Measurements from ENCODE around the gene BST2.
A peak's percentile ranks its signal among the peaks of the same experiment; 100 is the strongest.
"Not testable (repeated sequence)": the region's sequence is repeated elsewhere in the genome, so short reads cannot be mapped to it uniquely, and the experiment has no call there.

BST2 gene

DNA sequence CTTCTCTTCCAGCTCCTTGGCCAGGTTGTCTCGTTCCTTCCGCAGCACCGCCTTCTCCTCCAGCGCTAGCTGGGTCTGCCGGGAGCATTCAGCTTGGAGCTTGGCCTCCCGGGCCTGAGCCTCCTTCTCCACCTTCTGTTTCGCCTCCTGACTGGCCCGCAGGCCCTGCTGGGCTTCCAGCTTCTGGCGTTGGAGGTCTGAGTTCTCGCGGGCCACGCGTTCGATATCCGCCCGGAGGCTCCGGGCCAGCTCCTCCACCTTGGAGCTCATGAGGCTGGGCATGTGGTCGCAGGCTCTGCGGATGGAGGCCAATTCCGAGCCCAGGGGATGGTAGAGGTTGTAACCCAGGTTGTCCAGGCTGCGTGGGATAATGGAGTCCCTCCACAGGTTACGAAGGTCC lies 40.1 kb downstream of the BST2 start:
- Histone ChIP-seq H3K9me3 (ENCODE audit: control insufficient read depth, insufficient read depth, low read depth, low read length) (no peaks in the 10 kb centered on the region), H3K4me1 (ENCODE audit: control insufficient read depth, insufficient read depth, low read length) (no peaks in the 10 kb centered on the region), H3K36me3 (ENCODE audit: control insufficient read depth in 2 of 2, insufficient read depth in 1 of 2, low read length in 2 of 2) (no peaks in the 10 kb centered on the region), H3K27ac (ENCODE audit: extremely low read depth, low read depth, low read length) (no peak overlapping the region), H3K4me3 (ENCODE audit: low read depth, low read length) (no peak overlapping the region)
- ChIA-PET POLR2A (no interaction called here), CTCF (interaction anchor here (0.9 kb wide), 1 partner anchor 21 kb away, joined by 4 read pairs; no protein-coding TSS in a partner anchor)
- TF ChIP-seq GLIS1 (tag by site-specific recombination; IDR thresholded peaks at IDR 0.05) (no peak), ZNF768 (tag by site-specific recombination; IDR thresholded peaks at IDR 0.05) (no peak), ZNF510 (tag by site-specific recombination; IDR thresholded peaks at IDR 0.05; ENCODE audit: insufficient replicate concordance) (no peak), ZFP3 (tag by site-specific recombination; IDR thresholded peaks at IDR 0.05; ENCODE audit: low read depth) (no peak), ZNF112 (tag by site-specific recombination; IDR thresholded peaks at IDR 0.05) (no peak), ZNF571 (tag by site-specific recombination; IDR thresholded peaks at IDR 0.05) (no peak), ZNF398 (tag by site-specific recombination; IDR thresholded peaks at IDR 0.05) (no peak), FEZF1 (tag by site-specific recombination; IDR thresholded peaks at IDR 0.05) (no peak), HIC1 (tag by site-specific recombination; IDR thresholded peaks at IDR 0.05) (no peak), RBAK (tag by site-specific recombination; IDR thresholded peaks at IDR 0.05) (no peak), SP2 (tag by site-specific recombination; IDR thresholded peaks at IDR 0.05) (no peak), ZNF266 (tag by site-specific recombination; IDR thresholded peaks at IDR 0.05; ENCODE audit: low read depth) (no peak)
- TF ChIP-seq, protein P1, sequence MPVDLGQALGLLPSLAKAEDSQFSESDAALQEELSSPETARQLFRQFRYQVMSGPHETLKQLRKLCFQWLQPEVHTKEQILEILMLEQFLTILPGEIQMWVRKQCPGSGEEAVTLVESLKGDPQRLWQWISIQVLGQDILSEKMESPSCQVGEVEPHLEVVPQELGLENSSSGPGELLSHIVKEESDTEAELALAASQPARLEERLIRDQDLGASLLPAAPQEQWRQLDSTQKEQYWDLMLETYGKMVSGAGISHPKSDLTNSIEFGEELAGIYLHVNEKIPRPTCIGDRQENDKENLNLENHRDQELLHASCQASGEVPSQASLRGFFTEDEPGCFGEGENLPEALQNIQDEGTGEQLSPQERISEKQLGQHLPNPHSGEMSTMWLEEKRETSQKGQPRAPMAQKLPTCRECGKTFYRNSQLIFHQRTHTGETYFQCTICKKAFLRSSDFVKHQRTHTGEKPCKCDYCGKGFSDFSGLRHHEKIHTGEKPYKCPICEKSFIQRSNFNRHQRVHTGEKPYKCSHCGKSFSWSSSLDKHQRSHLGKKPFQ (tag by site-specific recombination; IDR thresholded peaks at IDR 0.05) = no peak
- TF ChIP-seq, protein P2, sequence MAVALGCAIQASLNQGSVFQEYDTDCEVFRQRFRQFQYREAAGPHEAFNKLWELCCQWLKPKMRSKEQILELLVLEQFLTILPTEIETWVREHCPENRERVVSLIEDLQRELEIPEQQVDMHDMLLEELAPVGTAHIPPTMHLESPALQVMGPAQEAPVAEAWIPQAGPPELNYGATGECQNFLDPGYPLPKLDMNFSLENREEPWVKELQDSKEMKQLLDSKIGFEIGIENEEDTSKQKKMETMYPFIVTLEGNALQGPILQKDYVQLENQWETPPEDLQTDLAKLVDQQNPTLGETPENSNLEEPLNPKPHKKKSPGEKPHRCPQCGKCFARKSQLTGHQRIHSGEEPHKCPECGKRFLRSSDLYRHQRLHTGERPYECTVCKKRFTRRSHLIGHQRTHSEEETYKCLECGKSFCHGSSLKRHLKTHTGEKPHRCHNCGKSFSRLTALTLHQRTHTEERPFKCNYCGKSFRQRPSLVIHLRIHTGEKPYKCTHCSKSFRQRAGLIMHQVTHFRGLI (tag by site-specific recombination; IDR thresholded peaks at IDR 0.05) = no peak
- TF ChIP-seq, protein P3, sequence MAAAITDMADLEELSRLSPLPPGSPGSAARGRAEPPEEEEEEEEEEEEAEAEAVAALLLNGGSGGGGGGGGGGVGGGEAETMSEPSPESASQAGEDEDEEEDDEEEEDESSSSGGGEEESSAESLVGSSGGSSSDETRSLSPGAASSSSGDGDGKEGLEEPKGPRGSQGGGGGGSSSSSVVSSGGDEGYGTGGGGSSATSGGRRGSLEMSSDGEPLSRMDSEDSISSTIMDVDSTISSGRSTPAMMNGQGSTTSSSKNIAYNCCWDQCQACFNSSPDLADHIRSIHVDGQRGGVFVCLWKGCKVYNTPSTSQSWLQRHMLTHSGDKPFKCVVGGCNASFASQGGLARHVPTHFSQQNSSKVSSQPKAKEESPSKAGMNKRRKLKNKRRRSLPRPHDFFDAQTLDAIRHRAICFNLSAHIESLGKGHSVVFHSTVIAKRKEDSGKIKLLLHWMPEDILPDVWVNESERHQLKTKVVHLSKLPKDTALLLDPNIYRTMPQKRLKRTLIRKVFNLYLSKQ (tag by site-specific recombination; IDR thresholded peaks at IDR 0.05; ENCODE audit: borderline replicate concordance) = no peak

DNA sequence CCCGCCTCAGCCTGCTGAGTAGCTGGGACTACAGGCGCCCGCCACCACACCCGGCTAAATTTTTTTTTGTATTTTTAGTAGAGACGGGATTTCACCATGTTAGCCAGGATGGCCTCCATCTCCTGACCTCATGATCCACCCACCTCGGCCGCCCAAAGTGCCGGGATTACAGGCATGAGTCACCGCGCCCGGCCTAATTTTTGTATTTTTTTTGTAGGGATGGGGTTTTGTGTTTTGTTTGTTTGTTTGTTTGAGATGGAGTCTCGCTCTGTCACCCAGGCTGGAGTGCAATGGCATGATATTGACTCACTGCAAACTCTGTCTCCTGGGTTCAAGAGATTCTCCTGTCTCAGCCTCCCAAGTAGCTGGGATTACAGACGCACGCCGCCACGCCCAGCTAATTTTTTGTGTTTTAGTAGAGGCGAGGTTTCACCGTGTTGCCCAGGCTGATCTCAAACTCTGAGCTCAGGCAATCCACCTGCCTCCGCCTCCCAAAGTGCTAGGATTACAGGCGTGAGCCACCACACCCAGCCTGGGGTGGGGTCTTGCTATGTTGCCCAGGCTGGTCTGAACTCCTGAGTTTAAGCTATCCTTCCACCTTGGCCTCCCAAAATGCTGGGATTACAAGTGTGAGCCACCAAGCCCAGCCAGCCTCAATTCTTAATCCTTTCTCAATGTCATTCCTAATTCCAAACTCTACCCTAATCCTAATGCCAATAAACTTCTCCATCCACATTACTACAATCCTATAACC lies 41.4 kb downstream of the BST2 start:
- H3K27ac ChIP-seq (ENCODE audit: extremely low read depth, low read depth, low read length); H3K9me3 ChIP-seq (ENCODE audit: control insufficient read depth, insufficient read depth, low read depth, low read length); H3K4me3 ChIP-seq (ENCODE audit: low read depth, low read length); POLR2A ChIA-PET; H3K36me3 ChIP-seq (ENCODE audit: control insufficient read depth in 2 of 2, insufficient read depth in 1 of 2, low read length in 2 of 2); H3K4me1 ChIP-seq (ENCODE audit: control insufficient read depth, insufficient read depth, low read length): not testable (repeated sequence)
- CTCF ChIA-PET = interaction anchor here (0.6 to 0.7 kb wide), 2 partner anchors 158 to 572 kb away, joined by 3 read pairs; no protein-coding TSS in a partner anchor
- TF ChIP-seq ZNF121 (tag by site-specific recombination; IDR thresholded peaks at IDR 0.05) = 0 out of 2 replicates have a peak, but pooled peaks have one; percentile 47

Data from HEK293 (cell line).